GM18498 (cell line): Measurements from ENCODE around the gene LYPD6B.

Experiments
- ATAC-seq: cut with Tn5 transposase; IDR thresholded peaks from one replicate; pipeline ENCODE4 v1.9.1; 2021; ENCODE audit warnings: mild to moderate bottlenecking, moderate library complexity; ENCODE audit not compliant: unreplicated experiment

LYPD6B gene

DNA sequence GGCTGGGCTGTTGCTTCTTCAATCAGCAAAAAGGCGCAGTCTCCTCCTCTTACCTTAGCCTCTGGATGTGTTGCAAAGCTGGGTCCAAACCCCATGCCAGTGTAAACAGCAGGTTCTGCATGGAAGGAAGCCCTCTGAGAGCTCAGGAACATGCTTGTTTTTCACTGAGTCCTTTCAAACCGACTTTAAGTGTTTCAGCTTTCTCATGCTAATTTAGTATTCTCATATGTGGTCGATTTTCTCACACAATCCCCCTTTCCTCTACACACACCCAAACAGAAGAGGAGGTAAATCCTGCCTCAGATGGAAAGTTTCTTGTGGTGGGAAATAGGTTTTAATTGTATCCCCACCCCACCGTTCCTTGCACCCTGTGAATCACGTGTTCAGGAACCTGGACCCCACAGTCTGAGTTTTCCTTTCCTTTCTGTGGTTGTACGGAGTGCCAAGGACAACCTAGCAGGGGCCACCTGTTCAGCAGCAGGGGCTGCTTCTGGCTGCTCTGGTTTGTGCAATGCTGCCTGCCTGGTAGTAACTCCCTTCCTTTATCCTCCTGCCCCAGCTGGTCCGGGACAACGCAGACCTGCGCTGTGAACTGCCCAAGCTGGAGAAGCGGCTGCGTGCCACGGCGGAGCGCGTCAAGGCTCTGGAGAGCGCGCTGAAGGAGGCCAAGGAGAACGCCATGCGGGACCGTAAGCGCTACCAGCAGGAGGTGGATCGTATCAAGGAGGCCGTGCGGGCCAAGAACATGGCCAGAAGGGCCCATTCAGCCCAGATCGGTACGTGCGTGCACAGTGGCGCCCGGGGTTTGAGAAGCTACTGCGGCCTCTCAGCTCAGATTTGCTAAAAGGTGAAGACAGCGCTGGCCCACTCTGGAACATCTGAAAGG is 28.7 kb upstream of the LYPD6B start:
- no peak for ATAC-seq

DNA sequence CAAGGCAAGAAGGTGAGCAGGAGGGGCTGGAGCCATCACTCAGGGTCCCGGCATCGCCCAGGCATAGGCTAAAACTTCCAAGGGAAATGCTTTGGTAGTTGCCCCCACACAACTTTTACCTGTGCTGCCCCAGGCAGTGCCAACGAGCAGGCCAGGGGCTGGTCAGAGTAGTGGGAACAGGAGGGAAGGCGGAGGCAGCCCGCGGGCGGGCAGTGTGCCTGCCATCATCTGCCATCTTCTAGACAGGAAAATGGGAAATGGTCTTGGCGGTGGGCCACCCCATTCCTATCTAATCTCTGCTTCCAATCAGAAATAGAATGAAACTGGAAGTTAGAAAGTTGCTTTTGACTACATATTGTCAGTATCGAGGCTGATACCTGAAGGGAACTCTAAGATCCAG is 26.0 kb upstream of the LYPD6B start:
- ATAC-seq, result no peak

DNA sequence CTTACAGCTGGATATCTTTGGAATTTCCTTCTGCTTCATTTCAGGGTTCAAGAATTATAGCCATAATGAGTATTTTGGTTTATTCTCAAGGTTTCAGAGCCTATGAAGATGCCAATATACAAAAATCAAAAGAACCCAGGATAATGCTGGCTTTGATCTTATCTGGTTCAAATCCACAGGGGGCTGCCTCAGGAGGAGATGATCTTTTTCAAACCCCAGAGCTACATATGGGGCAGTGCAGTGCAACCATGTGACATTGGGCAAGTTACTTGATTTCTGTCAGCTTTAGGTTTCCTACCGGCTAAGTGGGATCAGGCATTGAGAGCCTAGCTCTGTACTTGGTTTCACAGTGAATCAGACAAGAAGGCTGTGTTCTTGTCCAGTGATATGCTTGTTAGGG is 23.0 kb upstream of the LYPD6B start:
- no peak for ATAC-seq

DNA sequence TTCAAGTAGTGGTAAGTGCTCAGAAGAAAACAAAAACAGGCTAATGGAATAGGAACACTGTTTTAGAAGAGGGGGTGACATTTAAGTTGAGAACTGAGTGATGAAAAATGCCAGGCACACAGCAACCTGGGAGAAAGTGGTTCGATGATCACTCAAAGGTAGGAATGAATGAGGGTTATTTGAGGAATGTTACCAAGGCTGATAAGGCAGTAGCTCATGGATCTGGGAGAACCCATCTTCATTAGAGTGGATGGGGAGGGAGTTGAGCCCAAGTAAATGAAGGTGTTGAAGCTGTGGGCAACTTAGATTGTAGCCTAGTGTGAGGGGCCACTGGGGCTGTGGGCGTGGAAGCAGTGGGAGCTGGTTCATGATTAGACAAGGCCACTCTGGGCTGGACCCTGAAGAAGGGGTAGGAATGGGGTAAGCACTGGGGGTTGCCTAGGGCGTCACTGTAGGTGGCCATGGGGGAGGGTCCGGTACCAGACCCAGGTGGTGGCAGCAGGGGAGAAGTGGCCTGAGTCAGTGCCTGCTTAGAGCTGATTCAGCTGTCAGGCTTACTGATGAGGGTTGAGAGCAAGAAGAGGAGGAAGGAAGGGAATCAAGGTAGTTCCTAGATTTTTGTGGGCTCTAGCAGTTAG is 22.5 kb upstream of the LYPD6B start:
- ATAC-seq, result no peak

DNA sequence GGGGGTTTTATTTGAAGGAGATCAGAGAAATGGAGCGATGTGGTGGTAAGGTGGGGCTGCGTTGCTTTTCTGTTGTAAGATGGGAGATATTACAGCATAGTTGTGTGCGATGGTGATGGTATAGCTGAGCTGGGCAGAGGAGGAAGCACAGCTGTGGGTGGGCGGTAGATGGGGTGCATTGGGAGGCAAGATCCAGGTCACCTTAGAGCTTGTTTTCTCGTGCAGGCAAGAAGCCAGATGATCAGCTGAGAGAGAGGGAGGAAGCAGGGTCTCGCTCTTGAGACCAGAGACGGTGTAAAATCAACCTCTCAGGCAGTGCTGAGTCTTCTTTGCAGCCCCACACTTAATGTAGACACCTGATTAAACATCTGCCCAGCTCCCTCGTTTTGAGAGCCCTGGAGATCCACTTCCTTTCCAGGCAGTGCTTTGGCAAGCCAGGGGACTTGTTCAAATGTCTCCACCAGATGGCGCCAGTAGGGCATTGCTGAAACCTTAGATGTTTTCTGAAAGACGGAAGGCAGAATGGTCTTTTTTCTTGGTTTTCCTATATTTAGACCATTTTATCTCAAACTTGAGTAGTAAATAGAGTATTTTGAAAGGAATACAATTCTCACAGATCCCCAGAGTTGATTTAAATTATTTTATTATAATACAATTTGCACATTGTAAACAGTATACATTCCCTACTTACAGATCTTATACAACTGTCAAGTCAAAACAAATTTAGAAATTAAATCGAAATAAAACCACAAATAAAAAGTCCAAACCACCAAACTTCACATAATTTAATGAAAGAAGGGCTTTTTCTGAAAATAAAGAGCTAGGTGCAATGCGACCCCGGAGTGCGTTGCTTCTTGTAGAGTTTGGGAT is 21.1 kb upstream of the LYPD6B start:
- ATAC-seq, result no peak

DNA sequence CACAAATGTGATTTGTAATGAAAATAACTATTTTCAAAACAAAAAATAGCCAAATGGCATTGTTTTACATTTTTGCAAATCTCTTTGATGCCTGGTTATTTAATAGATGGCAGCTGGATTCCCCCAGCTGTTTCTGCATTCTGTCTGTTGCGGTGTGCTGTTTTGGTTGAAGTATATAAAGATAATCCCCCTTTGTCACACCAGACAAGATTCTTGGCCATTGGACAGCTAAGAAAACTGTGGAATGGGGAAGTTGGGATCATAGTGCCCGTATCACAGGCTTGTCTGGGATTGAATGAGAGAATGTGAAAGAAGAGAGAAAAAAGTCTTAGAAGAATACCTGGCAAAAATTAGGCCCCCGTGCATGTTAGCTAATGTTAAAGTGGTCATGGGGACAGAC is 19.5 kb upstream of the LYPD6B start:
- ATAC-seq, result no peak

DNA sequence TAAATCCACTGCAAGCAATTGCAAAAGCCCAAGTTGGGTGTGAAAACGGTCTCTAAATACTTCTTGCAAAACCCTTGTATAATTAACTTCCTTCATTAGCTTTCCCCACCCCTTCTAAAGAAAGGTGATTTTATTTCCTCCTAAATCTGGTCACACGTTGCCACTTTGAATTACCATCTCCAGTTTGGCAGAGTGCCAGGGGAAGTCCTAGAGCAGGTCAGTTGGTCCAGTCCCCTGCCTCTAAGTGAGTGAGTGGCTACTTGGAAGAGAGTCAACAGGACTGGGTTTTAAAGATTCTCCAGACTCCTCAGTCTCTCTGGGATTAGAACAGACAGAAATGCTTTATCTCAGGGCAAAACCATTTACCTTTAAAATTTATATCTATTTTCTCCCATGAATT is 18.7 kb upstream of the LYPD6B start:
- no peak for ATAC-seq

DNA sequence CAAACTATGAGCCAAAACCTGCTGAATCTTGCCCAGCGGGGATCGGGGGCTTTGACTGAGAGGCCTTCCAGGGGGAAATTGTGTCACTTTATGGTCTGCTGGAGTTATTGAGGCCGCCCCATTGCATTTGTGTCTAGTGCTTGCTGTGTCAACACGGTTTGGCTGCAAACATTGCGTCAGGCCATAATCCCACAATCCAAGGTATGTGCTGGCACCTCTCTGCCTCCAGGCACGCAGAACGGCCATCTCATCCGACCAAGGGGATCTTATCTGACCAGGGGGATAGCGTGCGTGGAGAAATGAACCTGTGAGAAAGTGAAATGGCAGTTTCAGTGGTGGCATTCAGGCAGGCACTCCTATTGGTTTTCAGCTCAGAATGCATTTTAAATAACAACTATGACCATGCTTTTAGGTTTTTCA is 18.1 kb upstream of the LYPD6B start:
- ATAC-seq, result peak; percentile 59

DNA sequence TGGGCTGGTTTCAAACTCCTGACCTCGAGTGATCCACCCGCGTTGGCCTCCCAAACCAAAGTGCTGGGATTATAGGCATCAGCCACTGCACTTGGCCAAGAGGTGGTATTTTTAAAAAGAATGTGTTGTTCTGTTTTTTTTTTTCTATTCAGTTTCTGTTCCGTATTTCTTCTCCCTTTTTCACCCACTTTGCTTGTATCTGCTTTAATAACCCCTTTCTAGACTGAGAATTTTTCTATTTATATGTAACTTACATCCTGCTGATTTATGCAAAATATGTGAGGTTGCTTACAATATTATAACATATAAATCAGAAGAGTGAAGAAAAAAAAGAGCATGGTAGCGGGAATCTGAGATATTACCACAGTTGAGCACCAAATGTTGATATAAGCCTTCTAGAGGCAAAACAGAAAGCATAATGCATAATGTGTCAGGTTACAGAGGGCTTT is 17.2 kb upstream of the LYPD6B start:
- ATAC-seq, result peak; percentile 70

DNA sequence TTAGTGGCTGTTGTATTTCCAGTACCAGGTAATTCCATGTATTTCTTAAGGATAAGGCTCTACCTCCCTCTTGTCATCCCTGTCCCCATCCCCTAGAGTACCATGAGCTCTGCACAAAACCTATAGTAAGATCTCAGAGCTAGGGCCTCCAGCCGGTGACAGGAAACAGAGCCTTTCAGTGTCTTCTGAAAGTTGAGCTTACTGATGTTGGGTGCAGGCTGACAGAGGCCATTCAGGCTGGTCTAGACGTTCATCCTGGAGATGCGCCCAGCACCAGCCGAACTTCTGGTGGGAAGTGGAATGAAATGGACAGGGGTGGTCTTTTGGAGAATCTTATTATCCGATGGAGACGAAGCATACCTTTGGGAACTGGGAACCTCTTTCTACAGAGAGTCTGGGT is 16.7 kb upstream of the LYPD6B start:
- ATAC-seq, result peak; percentile 68

DNA sequence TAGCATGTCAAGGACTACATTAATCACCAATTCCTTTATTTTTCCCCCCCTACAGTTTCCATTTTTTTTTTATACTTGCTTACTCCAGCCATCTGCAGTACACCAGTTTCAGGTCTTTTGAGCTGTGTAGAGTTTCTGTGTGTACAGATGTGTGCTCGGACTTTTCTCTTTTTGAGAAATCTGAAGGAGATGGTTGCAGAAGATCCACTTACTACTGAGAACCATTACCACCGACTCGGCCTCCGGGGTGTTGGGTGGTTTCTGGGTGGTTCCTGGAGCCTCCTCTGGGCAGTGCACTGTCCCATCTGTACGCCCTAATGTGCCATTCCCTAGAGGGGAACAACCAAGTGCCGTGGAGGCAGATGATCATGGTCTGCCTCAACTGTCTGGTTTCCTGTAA is 15.4 kb upstream of the LYPD6B start:
- ATAC-seq, result no peak

DNA sequence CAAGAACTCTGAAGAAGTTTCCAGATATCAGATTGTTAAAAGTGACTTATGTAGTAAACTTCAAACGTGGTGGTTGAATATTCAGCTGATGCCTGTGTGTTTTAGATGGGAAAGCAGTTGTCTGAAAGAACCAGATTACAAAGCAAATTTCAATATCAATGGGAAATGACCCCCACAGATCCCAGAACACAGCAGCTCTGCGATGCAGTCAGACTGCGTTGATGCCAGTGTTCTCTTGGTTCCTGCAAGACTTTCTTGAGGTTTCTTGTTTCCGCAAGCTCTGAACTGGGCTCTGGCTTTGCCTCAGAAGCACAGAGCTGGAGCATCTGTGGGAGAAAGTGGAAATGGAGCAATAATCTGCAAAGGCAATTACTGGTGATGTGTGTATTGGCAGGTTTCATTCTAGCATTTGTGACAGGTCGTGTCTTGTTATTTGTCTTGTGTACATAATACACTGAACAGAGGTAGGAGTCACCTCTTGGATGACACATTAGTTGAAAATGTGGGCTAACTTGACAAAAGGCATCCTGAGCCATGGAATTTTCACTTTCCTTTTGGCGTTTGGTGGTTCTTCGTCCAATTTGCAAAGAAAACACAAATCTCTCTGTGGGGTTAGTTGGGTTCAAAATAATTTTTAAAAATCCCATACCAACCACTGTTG is 10.8 kb upstream of the LYPD6B start:
- ATAC-seq, result no peak

DNA sequence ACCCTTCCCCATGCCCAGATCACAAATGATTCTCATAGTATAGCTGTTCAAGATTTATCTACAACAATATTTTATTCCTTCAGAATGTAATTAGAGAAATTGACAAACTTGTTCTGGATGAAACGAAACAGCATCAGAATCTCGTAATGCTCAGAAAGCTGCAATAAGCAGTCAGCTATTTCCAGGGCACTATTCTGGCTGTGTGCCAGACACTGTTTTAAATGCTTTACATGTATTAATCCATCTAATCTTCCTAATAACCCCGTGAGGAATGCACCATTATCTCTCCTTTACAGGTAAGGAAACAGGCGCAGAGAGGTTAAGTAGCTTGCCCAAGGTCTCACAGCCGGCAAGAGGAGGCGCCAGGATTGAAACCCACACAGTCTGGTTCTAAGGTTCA is 10.1 kb upstream of the LYPD6B start:
- no peak for ATAC-seq

DNA sequence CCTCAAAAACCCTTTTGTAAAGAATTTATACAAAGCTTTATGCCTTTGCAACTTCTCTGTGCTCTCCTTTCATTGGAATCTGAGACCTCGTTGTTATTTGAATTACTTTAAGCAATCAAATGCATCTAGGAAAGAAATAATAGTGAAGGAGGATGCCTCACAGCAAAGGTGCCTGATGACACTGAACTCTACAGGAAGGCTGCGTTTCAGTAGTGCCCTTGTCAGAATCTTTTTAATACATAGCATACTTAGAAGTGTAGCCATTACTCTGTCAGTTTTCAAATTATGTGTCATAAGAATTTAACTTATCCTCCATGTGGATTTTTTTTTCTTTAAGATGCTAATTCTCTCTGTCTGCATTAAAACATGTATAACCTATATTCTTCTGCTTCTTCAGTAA is 9.6 kb upstream of the LYPD6B start:
- ATAC-seq, result no peak

DNA sequence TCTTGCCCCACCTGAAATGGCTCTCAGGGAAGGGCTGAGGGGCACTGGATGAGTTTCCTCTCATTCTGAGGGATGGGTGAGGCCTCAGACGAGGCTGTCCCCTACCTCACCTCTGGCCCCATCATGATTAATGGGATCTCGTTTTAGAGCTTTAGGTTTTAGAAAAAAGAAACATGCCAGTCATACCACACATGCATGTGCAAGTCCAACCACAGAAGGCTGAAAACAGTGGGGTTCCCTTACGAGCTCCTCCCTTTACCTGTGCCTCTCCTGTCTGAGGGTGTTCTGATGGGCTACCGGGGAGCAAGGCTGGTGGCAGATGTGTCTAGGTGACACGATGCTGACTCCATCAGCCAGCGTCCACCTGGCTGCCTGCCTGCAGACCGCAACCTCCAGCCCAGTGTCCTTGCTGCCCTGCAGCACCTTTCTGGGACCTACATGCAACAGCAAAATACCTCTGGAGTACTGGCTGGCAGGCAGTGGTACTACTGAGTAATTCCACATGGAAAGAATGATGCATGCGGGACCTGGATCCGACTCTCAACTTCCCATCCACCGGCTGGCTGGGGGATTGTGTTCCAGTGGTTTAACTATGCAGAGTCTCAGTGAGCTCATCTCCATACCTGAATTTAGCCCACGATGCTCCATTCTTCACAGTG is 9.1 kb upstream of the LYPD6B start:
- no peak for ATAC-seq

DNA sequence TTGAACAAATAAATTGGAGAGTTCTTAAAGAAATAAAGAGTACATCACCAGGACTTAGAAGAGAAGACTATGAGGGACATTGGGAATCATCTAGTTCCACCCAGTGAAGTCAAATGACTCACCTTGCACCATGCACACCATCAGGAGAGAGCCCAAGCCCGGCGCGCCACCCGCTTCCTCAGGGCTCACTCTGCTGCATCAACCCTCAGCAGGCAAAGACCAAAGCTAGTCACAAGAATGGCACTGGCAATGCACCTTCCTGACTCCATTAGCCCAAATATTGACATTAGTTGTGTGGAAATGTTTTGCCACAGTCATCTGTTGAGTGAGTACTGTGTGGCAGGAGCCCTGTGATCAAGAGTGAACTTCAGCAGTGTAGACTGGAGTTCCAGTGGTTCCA is 7.1 kb upstream of the LYPD6B start:
- no peak for ATAC-seq

DNA sequence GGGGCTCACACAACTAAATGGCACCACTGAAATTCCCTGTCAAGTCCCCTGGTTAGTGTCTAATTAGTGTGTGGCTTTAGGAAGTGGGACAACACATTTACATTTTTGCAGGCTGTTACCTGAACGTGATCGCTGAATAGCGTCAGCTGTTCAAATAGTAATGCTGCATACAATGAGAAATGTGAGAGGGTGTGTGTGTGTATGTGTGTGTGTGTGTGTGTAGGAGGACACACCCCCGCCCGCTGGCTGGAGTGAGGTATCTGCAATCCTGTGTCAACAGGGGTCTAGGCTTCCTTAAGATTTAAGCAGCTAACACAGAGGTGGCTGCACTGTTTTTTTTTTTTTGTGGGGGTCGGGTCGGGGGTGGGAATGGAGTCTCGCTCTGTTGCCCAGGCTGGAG is 4.8 kb upstream of the LYPD6B start:
- ATAC-seq, result no peak

DNA sequence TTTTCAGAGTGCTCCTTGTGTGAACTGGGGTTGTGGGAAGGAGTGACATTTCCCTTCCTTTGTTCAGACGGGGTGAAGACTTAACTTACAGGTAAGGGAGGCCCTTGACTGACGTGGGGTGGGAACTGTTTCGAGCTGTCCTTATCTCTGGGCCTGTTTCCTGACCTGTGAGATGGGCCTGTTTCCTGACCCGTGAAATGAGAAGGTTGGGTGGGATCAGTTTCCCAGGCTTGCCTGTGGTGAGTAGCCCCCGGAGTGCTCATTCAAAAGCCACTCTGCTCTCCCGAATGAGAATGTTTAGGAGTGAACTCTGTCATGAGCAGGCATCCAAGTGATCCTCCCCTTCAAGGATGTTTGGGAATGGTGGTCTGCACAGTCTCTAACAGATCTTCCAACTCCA is 4.1 kb upstream of the LYPD6B start:
- no peak for ATAC-seq

DNA sequence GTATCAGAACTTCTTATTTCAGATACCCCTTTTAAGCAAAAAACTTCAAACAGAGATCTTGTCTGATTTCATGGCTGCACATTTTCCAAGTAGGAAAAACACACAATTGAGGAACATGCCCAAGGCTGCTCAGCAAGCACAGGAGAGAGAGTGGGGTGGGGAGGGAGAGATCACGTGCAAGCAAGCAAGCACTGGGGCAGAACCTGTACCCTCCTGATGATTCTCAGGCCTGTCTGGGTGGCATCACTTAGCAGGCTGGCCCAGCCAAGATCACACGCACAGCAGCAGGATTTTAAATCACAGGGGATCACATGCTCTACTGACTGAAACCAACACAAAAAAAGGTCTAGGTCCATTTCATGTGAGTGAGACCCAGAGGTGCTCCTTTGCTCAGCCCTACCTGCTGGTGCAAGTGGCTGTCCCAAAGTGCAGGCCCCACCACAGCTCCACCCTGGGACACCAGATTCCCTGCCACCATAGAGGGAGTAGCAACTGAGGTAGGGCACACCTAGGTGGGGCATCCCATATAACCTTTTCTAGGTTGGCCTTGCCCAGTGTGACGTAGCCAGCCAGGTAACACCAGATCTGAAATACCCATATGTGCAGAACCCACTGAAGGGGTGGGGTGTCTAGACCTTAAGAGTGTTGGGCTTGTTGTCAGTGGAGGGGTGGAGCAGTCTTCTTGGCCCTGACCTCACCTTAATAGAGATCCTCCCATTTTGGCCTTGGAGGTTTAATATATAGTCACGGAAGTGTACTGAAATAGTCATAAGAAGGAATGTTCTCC is 1.8 kb upstream of the LYPD6B start:
- no peak for ATAC-seq

DNA sequence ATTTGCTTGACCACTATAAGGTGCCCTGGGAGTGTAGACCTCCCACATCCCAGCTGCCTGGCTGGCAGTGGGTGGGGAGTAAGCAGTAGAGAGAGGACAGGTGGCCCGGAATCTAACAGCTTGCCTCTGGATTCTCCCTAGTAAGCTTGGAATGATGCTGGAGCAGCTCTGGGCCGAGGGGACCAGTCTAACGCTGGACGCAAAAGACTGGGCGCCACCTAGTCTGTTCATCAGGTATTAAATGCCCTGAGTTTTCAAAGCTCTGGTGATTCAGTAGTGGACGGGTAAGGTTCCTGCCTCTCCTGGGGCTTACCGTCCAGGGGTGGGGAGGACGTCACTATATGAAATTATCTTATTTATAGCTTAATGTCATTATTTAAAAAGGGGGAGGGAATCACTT is 648 bp upstream of the LYPD6B start:
- ATAC-seq, result no peak
